K562 (cell line): ENCODE results near the gene NR1D1. TPM values are rescaled to one million over a fixed set of nuclear protein-coding genes. Genes with fewer than 3 reads are reported as not detected.

ENCODE experiments used
- ATF1 ChIP-seq, 2 experiments: fragments of 450-650 bp in 1 of 2; IDR thresholded peaks; 2 replicates each; pipeline ENCODE4 v1.6.1; 2016; ENCODE audit warnings: missing compliant biosample characterization in 1 of 2, missing genetic modification characterization in 1 of 2
- EWSR1 ChIP-seq: fragments of 450-650 bp; IDR thresholded peaks from 2 replicates; pipeline ENCODE4 v1.6.1; 2018; ENCODE audit warnings: borderline replicate concordance, mild to moderate bottlenecking, low read depth, moderate library complexity; ENCODE audit not compliant: partially characterized antibody
- FOS ChIP-seq: IDR thresholded peaks from 3 replicates; pipeline ENCODE4 v1.6.1; 2011; ENCODE audit not compliant: insufficient read length; ENCODE audit errors: extremely low read depth
- FOXA1 ChIP-seq: fragments of 450-650 bp; IDR thresholded peaks from 2 replicates; pipeline ENCODE4 v1.6.1; 2016; ENCODE audit warnings: mild to moderate bottlenecking, borderline replicate concordance
- FOXK2 ChIP-seq, 2 experiments: fragments of 450-650 bp; IDR thresholded peaks in 1 of 2; conservative IDR thresholded peaks in 1 of 2; 2 replicates each; pipeline ENCODE4 v1.6.1; 2016; ENCODE audit warnings: low read depth in 2 of 2, mild to moderate bottlenecking in 1 of 2
- HDAC1 ChIP-seq, 2 experiments: fragments of 450-650 bp; IDR thresholded peaks; 2 replicates each; pipeline ENCODE4 v1.6.1; 2016 to 2017; ENCODE audit warnings: inconsistent platforms in 1 of 2, mild to moderate bottlenecking in 1 of 2, moderate library complexity in 1 of 2
- HNRNPK ChIP-seq: fragments of 200-400 bp; formaldehyde crosslinking; IDR thresholded peaks from one replicate; pipeline ENCODE4 v1.6.1; 2018; ENCODE audit warnings: mild to moderate bottlenecking, low read depth, low read length; ENCODE audit not compliant: poor library complexity, severe bottlenecking
- KLF10 ChIP-seq: fragments of 250-450 bp; sonication (Bioruptor Pico); IDR thresholded peaks from 2 replicates; pipeline ENCODE4 v1.6.1; 2021; ENCODE audit warnings: matching md5 sums
- MAZ ChIP-seq, 2 experiments: fragments of 450-650 bp in 1 of 2; sonication (generic) in 1 of 2; formaldehyde crosslinking; IDR thresholded peaks in 1 of 2; conservative IDR thresholded peaks in 1 of 2; 2 replicates each; pipeline versions ENCODE4 v1.4.0 to v1.5.0; 2020; ENCODE audit warnings: mild to moderate bottlenecking in 1 of 2, missing genetic modification reagents in 1 of 2
- POLR2G ChIP-seq: fragments of 200-400 bp; formaldehyde crosslinking; IDR thresholded peaks from 2 replicates; pipeline ENCODE4 v1.6.1; 2017; ENCODE audit warnings: low read depth, mild to moderate bottlenecking, antibody characterized with exemption, low read length, moderate library complexity
- SMARCA5 ChIP-seq: fragments of 450-650 bp; IDR thresholded peaks from 2 replicates; pipeline ENCODE4 v1.6.1; 2016
- ZNF143 ChIP-seq: sonication (generic); formaldehyde crosslinking; IDR thresholded peaks from 2 replicates; pipeline ENCODE4 v1.9.0; 2022; ENCODE audit warnings: mild to moderate bottlenecking, missing genetic modification reagents
- ZNF175 ChIP-seq: fragments of 200-800 bp; sonication (Bioruptor generic); IDR thresholded peaks from 2 replicates; pipeline ENCODE4 v1.6.1; 2016; ENCODE audit warnings: low read depth, mild to moderate bottlenecking, missing genetic modification characterization, missing compliant biosample characterization
- ZNF408 ChIP-seq: fragments of 250-450 bp; sonication (Bioruptor Pico); IDR thresholded peaks from 2 replicates; pipeline ENCODE4 v1.4.0; 2020; ENCODE audit warnings: low read depth, mild to moderate bottlenecking, moderate library complexity
- ZNF583 ChIP-seq: fragments of 250-450 bp; sonication (Bioruptor Pico); IDR thresholded peaks from 2 replicates; pipeline ENCODE4 v1.4.0; 2020
- polyA plus RNA-seq, 8 experiments: library from polyadenylated mRNA; depleted of rRNA in 4 of 8; stranded (reverse) in 5 of 8; unstranded in 3 of 8; fragments of >200 nt; fragmentation: Nextera tagmentation in 2 of 8; fragmentation: Illumina TruSeq in 1 of 8; extraction: Ambion mirVana in 2 of 8; extraction: Trizol in 1 of 8; gene quantifications; 2 replicates each; pipeline versions ENCODE4 v1.2.1 to v1.2.3, GENCODE V29; 2011 to 2014; ENCODE audit warnings: inconsistent platforms in 1 of 8, missing spikeins in 1 of 8
- total RNA-seq, 7 experiments: library from RNA; depleted of rRNA in 6 of 7; stranded (reverse); fragments of >200 nt in 6 of 7; fragmentation: Illumina TruSeq in 2 of 7; extraction: Trizol in 2 of 7; gene quantifications; 2 replicates each; pipeline versions ENCODE4 v1.2.1 to v1.2.3, GENCODE V29; 2011 to 2021; ENCODE audit warnings: low replicate concordance in 1 of 7
- TF ChIP-seq, protein P1 (sequence below): fragments of 200-600 bp; sonication (generic); IDR thresholded peaks from one replicate; pipeline ENCODE4 v1.6.1; 2012; ENCODE audit warnings: mild to moderate bottlenecking, low read depth, low read length, inconsistent platforms

The NR1D1 gene
- total and polyA plus RNA-seq, 9 of the 15 experiments (the other 6 are each of a cell fraction or from before 2014, with no cell fraction given): 0.25 to 7.7 (median 0.65) TPM

DNA sequence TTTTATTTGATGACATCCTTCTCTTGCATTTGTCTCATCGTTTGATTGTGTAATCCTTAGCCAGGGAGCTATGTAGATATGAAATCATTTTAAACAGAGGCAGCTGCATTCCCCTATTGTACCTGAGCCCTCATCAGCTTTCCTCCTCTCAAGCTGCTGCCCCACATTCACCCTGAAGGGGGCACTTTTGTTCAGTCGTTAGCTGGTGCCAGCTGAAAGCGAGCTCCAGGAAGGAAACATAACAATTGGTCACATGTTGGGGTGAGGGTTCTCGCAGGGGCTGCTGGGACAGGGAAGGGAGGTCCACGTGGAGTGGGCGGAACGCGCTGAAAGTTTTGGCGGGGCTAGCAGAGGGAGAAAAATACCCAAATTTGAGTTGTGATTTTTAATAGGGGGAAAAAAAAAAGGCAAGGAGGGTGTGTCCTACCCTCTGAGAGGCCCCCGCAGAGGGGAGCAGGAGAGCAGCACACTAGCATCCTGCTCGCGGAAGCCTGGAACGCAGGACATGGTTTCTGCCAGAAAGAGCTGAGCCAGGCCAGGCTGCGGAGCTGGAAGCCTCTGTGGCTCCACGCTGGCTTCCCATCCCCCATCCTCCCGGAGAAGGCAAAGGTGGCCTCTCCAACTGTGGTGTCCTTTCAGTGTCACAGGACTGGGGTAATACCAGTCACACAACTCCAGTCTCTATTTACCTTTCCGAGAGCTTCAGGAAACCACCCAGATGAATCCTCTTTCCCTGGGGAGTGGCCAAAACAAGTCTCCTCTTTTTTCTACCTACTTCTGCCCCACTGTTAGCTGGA is 12.9 kb upstream of the NR1D1 start (continued):
- TF ChIP-seq, protein P1, sequence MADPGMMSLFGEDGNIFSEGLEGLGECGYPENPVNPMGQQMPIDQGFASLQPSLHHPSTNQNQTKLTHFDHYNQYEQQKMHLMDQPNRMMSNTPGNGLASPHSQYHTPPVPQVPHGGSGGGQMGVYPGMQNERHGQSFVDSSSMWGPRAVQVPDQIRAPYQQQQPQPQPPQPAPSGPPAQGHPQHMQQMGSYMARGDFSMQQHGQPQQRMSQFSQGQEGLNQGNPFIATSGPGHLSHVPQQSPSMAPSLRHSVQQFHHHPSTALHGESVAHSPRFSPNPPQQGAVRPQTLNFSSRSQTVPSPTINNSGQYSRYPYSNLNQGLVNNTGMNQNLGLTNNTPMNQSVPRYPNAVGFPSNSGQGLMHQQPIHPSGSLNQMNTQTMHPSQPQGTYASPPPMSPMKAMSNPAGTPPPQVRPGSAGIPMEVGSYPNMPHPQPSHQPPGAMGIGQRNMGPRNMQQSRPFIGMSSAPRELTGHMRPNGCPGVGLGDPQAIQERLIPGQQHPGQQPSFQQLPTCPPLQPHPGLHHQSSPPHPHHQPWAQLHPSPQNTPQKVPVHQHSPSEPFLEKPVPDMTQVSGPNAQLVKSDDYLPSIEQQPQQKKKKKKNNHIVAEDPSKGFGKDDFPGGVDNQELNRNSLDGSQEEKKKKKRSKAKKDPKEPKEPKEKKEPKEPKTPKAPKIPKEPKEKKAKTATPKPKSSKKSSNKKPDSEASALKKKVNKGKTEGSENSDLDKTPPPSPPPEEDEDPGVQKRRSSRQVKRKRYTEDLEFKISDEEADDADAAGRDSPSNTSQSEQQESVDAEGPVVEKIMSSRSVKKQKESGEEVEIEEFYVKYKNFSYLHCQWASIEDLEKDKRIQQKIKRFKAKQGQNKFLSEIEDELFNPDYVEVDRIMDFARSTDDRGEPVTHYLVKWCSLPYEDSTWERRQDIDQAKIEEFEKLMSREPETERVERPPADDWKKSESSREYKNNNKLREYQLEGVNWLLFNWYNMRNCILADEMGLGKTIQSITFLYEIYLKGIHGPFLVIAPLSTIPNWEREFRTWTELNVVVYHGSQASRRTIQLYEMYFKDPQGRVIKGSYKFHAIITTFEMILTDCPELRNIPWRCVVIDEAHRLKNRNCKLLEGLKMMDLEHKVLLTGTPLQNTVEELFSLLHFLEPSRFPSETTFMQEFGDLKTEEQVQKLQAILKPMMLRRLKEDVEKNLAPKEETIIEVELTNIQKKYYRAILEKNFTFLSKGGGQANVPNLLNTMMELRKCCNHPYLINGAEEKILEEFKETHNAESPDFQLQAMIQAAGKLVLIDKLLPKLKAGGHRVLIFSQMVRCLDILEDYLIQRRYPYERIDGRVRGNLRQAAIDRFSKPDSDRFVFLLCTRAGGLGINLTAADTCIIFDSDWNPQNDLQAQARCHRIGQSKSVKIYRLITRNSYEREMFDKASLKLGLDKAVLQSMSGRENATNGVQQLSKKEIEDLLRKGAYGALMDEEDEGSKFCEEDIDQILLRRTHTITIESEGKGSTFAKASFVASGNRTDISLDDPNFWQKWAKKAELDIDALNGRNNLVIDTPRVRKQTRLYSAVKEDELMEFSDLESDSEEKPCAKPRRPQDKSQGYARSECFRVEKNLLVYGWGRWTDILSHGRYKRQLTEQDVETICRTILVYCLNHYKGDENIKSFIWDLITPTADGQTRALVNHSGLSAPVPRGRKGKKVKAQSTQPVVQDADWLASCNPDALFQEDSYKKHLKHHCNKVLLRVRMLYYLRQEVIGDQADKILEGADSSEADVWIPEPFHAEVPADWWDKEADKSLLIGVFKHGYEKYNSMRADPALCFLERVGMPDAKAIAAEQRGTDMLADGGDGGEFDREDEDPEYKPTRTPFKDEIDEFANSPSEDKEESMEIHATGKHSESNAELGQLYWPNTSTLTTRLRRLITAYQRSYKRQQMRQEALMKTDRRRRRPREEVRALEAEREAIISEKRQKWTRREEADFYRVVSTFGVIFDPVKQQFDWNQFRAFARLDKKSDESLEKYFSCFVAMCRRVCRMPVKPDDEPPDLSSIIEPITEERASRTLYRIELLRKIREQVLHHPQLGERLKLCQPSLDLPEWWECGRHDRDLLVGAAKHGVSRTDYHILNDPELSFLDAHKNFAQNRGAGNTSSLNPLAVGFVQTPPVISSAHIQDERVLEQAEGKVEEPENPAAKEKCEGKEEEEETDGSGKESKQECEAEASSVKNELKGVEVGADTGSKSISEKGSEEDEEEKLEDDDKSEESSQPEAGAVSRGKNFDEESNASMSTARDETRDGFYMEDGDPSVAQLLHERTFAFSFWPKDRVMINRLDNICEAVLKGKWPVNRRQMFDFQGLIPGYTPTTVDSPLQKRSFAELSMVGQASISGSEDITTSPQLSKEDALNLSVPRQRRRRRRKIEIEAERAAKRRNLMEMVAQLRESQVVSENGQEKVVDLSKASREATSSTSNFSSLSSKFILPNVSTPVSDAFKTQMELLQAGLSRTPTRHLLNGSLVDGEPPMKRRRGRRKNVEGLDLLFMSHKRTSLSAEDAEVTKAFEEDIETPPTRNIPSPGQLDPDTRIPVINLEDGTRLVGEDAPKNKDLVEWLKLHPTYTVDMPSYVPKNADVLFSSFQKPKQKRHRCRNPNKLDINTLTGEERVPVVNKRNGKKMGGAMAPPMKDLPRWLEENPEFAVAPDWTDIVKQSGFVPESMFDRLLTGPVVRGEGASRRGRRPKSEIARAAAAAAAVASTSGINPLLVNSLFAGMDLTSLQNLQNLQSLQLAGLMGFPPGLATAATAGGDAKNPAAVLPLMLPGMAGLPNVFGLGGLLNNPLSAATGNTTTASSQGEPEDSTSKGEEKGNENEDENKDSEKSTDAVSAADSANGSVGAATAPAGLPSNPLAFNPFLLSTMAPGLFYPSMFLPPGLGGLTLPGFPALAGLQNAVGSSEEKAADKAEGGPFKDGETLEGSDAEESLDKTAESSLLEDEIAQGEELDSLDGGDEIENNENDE: no peak
- TF ChIP-seq MAZ (CRISPR knock-in tag; conservative IDR thresholded peaks at IDR 0.05 in 1 of 2, IDR thresholded peaks at IDR 0.05 in 1 of 2) (peak in 1 of 2 experiments; percentile 39; a peak in 1 of 4 replicates), HNRNPK (no peak), ZNF175 (peak; percentile 70; the same call in 1 of the 2 replicates), FOXK2 (conservative IDR thresholded peaks at IDR 0.05 in 1 of 2, IDR thresholded peaks at IDR 0.05 in 1 of 2; ENCODE audit: low read depth in 2 of 2) (peak; percentile 87 to 91), SMARCA5 (no peak), FOS (no peak), POLR2G (peak; percentile 63), ZNF408 (CRISPR knock-in tag) (no peak), ZNF143 (CRISPR knock-in tag) (peak; percentile 80), ZNF583 (CRISPR knock-in tag) (peak; percentile 50; the same call in 1 of the 2 replicates), ATF1 (CRISPR knock-in tag; IDR thresholded peaks at IDR 0.05) (no peak), ATF1 (tag; IDR thresholded peaks at IDR 0.05) (peak; percentile 44), EWSR1 (no peak), KLF10 (CRISPR knock-in tag) (no peak), FOXA1 (no peak), HDAC1 (IDR thresholded peaks at IDR 0.05) (peak in 1 of 2 experiments; percentile 97; a peak in 2 of 4 replicates)
